IMR-90 (cell line): ENCODE measurements around the gene ATP1B3. TPM values are rescaled to one million over a fixed set of nuclear protein-coding genes. Genes with fewer than 3 reads are reported as not detected.

ENCODE experiments used
- ATAC-seq: fragments of 200-7000 bp; cut with Tn5 transposase; 2 replicates; pipeline ENCODE4 v1.9.1; 2020; ENCODE audit warnings: low read depth, mild to moderate bottlenecking, moderate library complexity
- BruUV-seq: library from RNA; stranded (reverse); fragments of 400-500 nt; replicated peaks from 2 replicates; lab custom pipeline; 2021; lab: Mats Ljungman, UMichigan
- CTCF ChIA-PET: fragments of 300-600 bp; formaldehyde crosslinking; extraction: SDS; loops from one replicate; lab custom pipeline; 2021; ENCODE audit warnings: antibody characterized with exemption; lab: Yijun Ruan, JAX
- POLR2A ChIA-PET: fragments of 300-600 bp; sonication (Branson Sonifier 250); formaldehyde crosslinking; loops from one replicate; lab custom pipeline; 2022; ENCODE audit warnings: antibody characterized with exemption; ENCODE audit not compliant: unreplicated experiment; lab: Charles Lee
- DNase-seq: peaks from one replicate; pipeline ENCODE4 v3.0.0; 2013
- H2AFZ ChIP-seq: replicated peaks from 2 replicates; pipeline ENCODE3; 2013; ENCODE audit warnings: low read length, mild to moderate bottlenecking; ENCODE audit not compliant: poor library complexity
- H2AK5ac ChIP-seq: 2 replicates; pipeline ENCODE4 v1.6.1; 2013; ENCODE audit warnings: low read depth, low read length, inconsistent platforms
- H2AK9ac ChIP-seq: replicated peaks from 2 replicates; pipeline ENCODE3; 2013; ENCODE audit warnings: mild to moderate bottlenecking, low read depth, low read length, moderate library complexity; ENCODE audit not compliant: poor library complexity
- H2BK120ac ChIP-seq: 2 replicates; pipeline ENCODE4 v1.6.1; 2013; ENCODE audit warnings: low read depth, low read length, inconsistent platforms
- H2BK15ac ChIP-seq: 3 replicates; pipeline ENCODE4 v1.6.1; 2013; ENCODE audit warnings: low read depth, low read length, inconsistent platforms
- H2BK20ac ChIP-seq: 2 replicates; pipeline ENCODE4 v1.6.1; 2013; ENCODE audit warnings: low read depth, mild to moderate bottlenecking, inconsistent platforms, low read length, moderate library complexity
- H2BK5ac ChIP-seq: 2 replicates; pipeline ENCODE4 v1.6.1; 2013; ENCODE audit warnings: mild to moderate bottlenecking, low read depth, low read length, inconsistent platforms; ENCODE audit not compliant: poor library complexity, severe bottlenecking
- H3K14ac ChIP-seq: replicated peaks from 2 replicates; pipeline ENCODE4 v1.6.1; 2013; ENCODE audit warnings: low read depth, low read length, inconsistent platforms
- H3K18ac ChIP-seq: 2 replicates; pipeline ENCODE4 v1.6.1; 2013; ENCODE audit warnings: low read depth, low read length, control low read depth
- H3K23ac ChIP-seq: 2 replicates; pipeline ENCODE4 v1.6.1; 2013; ENCODE audit warnings: low read depth, low read length, inconsistent platforms
- H3K27ac ChIP-seq: 2 replicates; pipeline ENCODE4 v1.5.1; 2013; ENCODE audit warnings: mild to moderate bottlenecking, control low read depth, low read length; ENCODE audit not compliant: insufficient read depth
- H3K27me3 ChIP-seq: 2 replicates; pipeline ENCODE4 v1.6.1; 2013; ENCODE audit warnings: low read length; ENCODE audit not compliant: control insufficient read depth, insufficient read depth
- H3K36me3 ChIP-seq: 2 replicates; pipeline ENCODE4 v1.6.1; 2013; ENCODE audit warnings: low read length, mixed read lengths; ENCODE audit not compliant: control insufficient read depth, insufficient read depth
- H3K4ac ChIP-seq: 2 replicates; pipeline ENCODE4 v1.6.1; 2013; ENCODE audit warnings: low read depth, low read length, inconsistent platforms
- H3K4me1 ChIP-seq: 2 replicates; pipeline ENCODE4 v1.6.1; 2013; ENCODE audit warnings: low read length, mixed read lengths; ENCODE audit not compliant: control insufficient read depth, insufficient read depth
- H3K4me2 ChIP-seq: 2 replicates; pipeline ENCODE4 v1.6.1; 2013; ENCODE audit warnings: low read depth, mild to moderate bottlenecking, control low read depth, low read length, moderate library complexity
- H3K4me3 ChIP-seq: 2 replicates; pipeline ENCODE4 v1.5.1; 2013; ENCODE audit warnings: low read depth, mild to moderate bottlenecking, control low read depth, low read length, moderate library complexity; ENCODE audit not compliant: insufficient read depth
- H3K56ac ChIP-seq: 2 replicates; pipeline ENCODE4 v1.6.1; 2013; ENCODE audit warnings: low read length, inconsistent platforms; ENCODE audit not compliant: insufficient read depth; ENCODE audit errors: extremely low read depth
- H3K79me1 ChIP-seq, 2 experiments: 2 replicates each; pipeline ENCODE4 v1.6.1; 2013; ENCODE audit warnings: low read length in 2 of 2, inconsistent platforms in 1 of 2, low read depth in 1 of 2
- H3K9ac ChIP-seq: 2 replicates; pipeline ENCODE4 v1.6.1; 2013; ENCODE audit warnings: low read depth, low read length, control low read depth
- H3K9me1 ChIP-seq: 2 replicates; pipeline ENCODE4 v1.6.1; 2013; ENCODE audit warnings: low read length, inconsistent platforms; ENCODE audit not compliant: insufficient read depth
- H3K9me3 ChIP-seq: 2 replicates; pipeline ENCODE4 v1.6.1; 2013; ENCODE audit warnings: low read length; ENCODE audit not compliant: control insufficient read depth, insufficient read depth
- H4K20me1 ChIP-seq: 2 replicates; pipeline ENCODE4 v1.6.1; 2013; ENCODE audit warnings: low read length, inconsistent platforms; ENCODE audit not compliant: insufficient read depth
- H4K5ac ChIP-seq: 2 replicates; pipeline ENCODE4 v1.6.1; 2013; ENCODE audit warnings: mild to moderate bottlenecking, low read depth, low read length, control low read depth
- H4K8ac ChIP-seq, 2 experiments: 2 replicates each; pipeline ENCODE4 v1.6.1; 2013; ENCODE audit warnings: low read depth in 2 of 2, low read length in 2 of 2, control low read depth in 1 of 2, inconsistent platforms in 1 of 2
- H4K91ac ChIP-seq: 2 replicates; pipeline ENCODE4 v1.6.1; 2013; ENCODE audit warnings: low read depth, low read length, inconsistent platforms; ENCODE audit not compliant: insufficient read depth
- CEBPB ChIP-seq: IDR thresholded peaks from 2 replicates; pipeline ENCODE4 v1.6.1; 2012; ENCODE audit warnings: low read depth, low read length, improper control_type of control experiment
- CHD1 ChIP-seq: IDR thresholded peaks from 2 replicates; pipeline ENCODE4 v1.6.1; 2012; ENCODE audit warnings: low read depth, low read length, improper control_type of control experiment
- MAFK ChIP-seq: IDR thresholded peaks from 2 replicates; pipeline ENCODE4 v1.6.1; 2012; ENCODE audit warnings: low read depth, low read length, improper control_type of control experiment
- MXI1 ChIP-seq: IDR thresholded peaks from 2 replicates; pipeline ENCODE4 v1.6.1; 2012; ENCODE audit warnings: low read depth, mild to moderate bottlenecking, low read length, moderate library complexity, borderline replicate concordance
- NFE2L2 ChIP-seq: fragments of 150-350 bp; IDR thresholded peaks from 2 replicates; pipeline ENCODE4 v1.6.1; 2016; ENCODE audit warnings: low read depth, mild to moderate bottlenecking, low read length
- POLR2A ChIP-seq: IDR thresholded peaks from 2 replicates; pipeline ENCODE4 v1.6.1; 2012; ENCODE audit warnings: mild to moderate bottlenecking, low read depth, low read length
- RAD21 ChIP-seq: IDR thresholded peaks from 2 replicates; pipeline ENCODE4 v1.6.1; 2012; ENCODE audit warnings: low read length, improper control_type of control experiment
- SMC3 ChIP-seq: fragments of 150-350 bp; IDR thresholded peaks from 2 replicates; pipeline ENCODE4 v1.6.1; 2016; ENCODE audit warnings: low read depth, mild to moderate bottlenecking, antibody characterized with exemption, low read length, moderate library complexity
- USF2 ChIP-seq: fragments of 150-350 bp; IDR thresholded peaks from 2 replicates; pipeline ENCODE4 v1.6.1; 2017; ENCODE audit warnings: mild to moderate bottlenecking, antibody characterized with exemption, low read length, low read depth
- WGBS, 2 experiments: methylation state at CpG; one replicate each; pipeline versions ENCODE4 v1.1.5 to v1.1.7; 2013; ENCODE audit warnings: missing lambda C conversion rate in 2 of 2; ENCODE audit not compliant: insufficient read length in 1 of 2; ENCODE audit errors: extremely low coverage in 2 of 2; 5-methylcytosine and 5-hydroxymethylcytosine counted together
- dilution Hi-C: fragments of 300-500 bp; cut with HindIII; formaldehyde crosslinking; loops from one replicate; pipeline ENCODE4 v1.14.3; 2018; ENCODE audit warnings: low sequenced_read_pairs; ENCODE audit not compliant: unreplicated experiment
- in situ Hi-C: fragments of 300-500 bp; cut with MboI; formaldehyde crosslinking; loops from 3 replicates; pipeline ENCODE4 v1.14.3; 2019; ENCODE audit warnings: low sequenced_read_pairs, inconsistent platforms, mixed read lengths
- intact Hi-C: fragments of 100-400 bp; cut with micrococcal nuclease; formaldehyde crosslinking; loops from 2 replicates; pipeline ENCODE4 v1.10.0; 2022
- polyA plus RNA-seq, 3 experiments: library from polyadenylated mRNA; depleted of rRNA; stranded (reverse); fragments of >200 nt; gene quantifications; 2 replicates each; pipeline ENCODE4 v1.2.3, GENCODE V29; 2012; ENCODE audit warnings: low replicate concordance in 1 of 3
- total RNA-seq: library from RNA; depleted of rRNA; stranded (reverse); fragments of >200 nt; gene quantifications from 2 replicates; pipeline ENCODE4 v1.2.3, GENCODE V29; 2012

Gene ATP1B3
- total and polyA plus RNA-seq, 2 of the 4 experiments (the other 2 are of a cell fraction), result 64.3 to 126 TPM

GRCh38 chr3:141863491-141863890 lies 13.0 kb upstream of the ATP1B3 start:
- ChIA-PET POLR2A (no interaction called here), CTCF (interaction anchor here (1.1 kb wide), 1 partner anchor 8 kb away, joined by 5 read pairs; no protein-coding TSS in a partner anchor)
- H3K18ac ChIP-seq, result no peak overlapping the region
- no peak overlapping the region for H2BK5ac ChIP-seq
- no peak for ATAC-seq
- no peak overlapping the region for H3K4me3 ChIP-seq
- no peak overlapping the region for H3K4me2 ChIP-seq
- H3K4me1 ChIP-seq, result no peaks in the 10 kb centered on the region
- no peak overlapping the region for H3K56ac ChIP-seq
- no peak overlapping the region for H3K27ac ChIP-seq
- no TSS peak for BruUV-seq
- H4K8ac ChIP-seq, result no peak overlapping the region
- TF ChIP-seq NFE2L2, result no peak
- TF ChIP-seq SMC3, result no peak
- no peak for TF ChIP-seq CEBPB
- no peak for TF ChIP-seq USF2
- TF ChIP-seq RAD21, result no peak
- TF ChIP-seq MXI1, result no peak
- TF ChIP-seq MAFK, result no peak
- no peak for TF ChIP-seq CHD1
- TF ChIP-seq POLR2A, result no peak
- no CpG with 5 or more reads among the region's 1 CpG for WGBS, 2 experiments
- no peak overlapping the region for H3K14ac ChIP-seq
- no peak overlapping the region for H3K9ac ChIP-seq
- dilution Hi-C loops (no loop called here), in situ Hi-C loops (no loop called here), intact Hi-C loops (no loop called here)
- no peak overlapping the region for H4K5ac ChIP-seq
- H3K27me3 ChIP-seq, result peaks cover 4% of the 10 kb centered on the region
- no peak overlapping the region for H2BK15ac ChIP-seq
- H3K9me1 ChIP-seq, result no peaks in the 10 kb centered on the region
- no peak overlapping the region for H2BK20ac ChIP-seq
- H3K9me3 ChIP-seq, result no peaks in the 10 kb centered on the region
- H3K36me3 ChIP-seq, result no peaks in the 10 kb centered on the region
- H4K20me1 ChIP-seq, result no peaks in the 10 kb centered on the region
- H3K4ac ChIP-seq, result no peak overlapping the region
- H3K79me1 ChIP-seq, result no peaks in the 10 kb centered on the region
- H2AK5ac ChIP-seq, result no peak overlapping the region
- H2BK120ac ChIP-seq, result no peak overlapping the region
- H2AK9ac ChIP-seq, result no peak overlapping the region
- H4K91ac ChIP-seq, result no peak overlapping the region
- DNase-seq, result no peak
- H2AFZ ChIP-seq, result no peak overlapping the region
- H3K23ac ChIP-seq, result no peak overlapping the region
